HCT116 (cell line): ENCODE results near the gene GRIK4. TPM values are rescaled to one million over a fixed set of nuclear protein-coding genes. Genes with fewer than 3 reads are reported as not detected.

Experiments
- ATAC-seq: fragments of 200-7000 bp; cut with Tn5 transposase; 2 replicates; pipeline ENCODE4 v1.9.1; 2020; ENCODE audit warnings: mild to moderate bottlenecking, moderate library complexity
- BruUV-seq: library from RNA; stranded (reverse); fragments of 400-500 nt; replicated peaks from 2 replicates; lab custom pipeline; 2021; lab: Mats Ljungman, UMichigan
- CTCF ChIA-PET: fragments of 300-600 bp; sonication (Branson Sonifier 250); formaldehyde crosslinking; loops from one replicate; lab custom pipeline; 2021; ENCODE audit warnings: antibody characterized with exemption; lab: Charles Lee
- POLR2A ChIA-PET: fragments of 300-600, 350-600 bp; sonication (Branson Sonifier 250); formaldehyde crosslinking; loops from one replicate; lab custom pipeline; 2021; ENCODE audit warnings: antibody characterized with exemption; lab: Charles Lee
- RAD21 ChIA-PET, 2 experiments: fragments of 300-600 bp; sonication (Branson Sonifier 250); formaldehyde crosslinking; loops; one replicate each; lab custom pipeline; 2023; ENCODE audit warnings: low total read pairs in 2 of 2; ENCODE audit not compliant: uncharacterized antibody in 2 of 2, unreplicated experiment in 2 of 2, low non-redundant PET in 1 of 2; lab: Charles Lee
- DNase-seq: peaks from one replicate; pipeline ENCODE4 v3.0.0-alpha.2; 2010; ENCODE audit warnings: low read depth, low spot score
- H2AFZ ChIP-seq: fragments of 200-600 bp; shearing (Covaris generic), sonication (generic); 2 replicates; pipeline ENCODE4 v1.6.1; 2017; ENCODE audit warnings: low read depth, mixed run types, mixed read lengths, antibody characterized with exemption, low read length; ENCODE audit not compliant: poor library complexity, severe bottlenecking
- H3K27ac ChIP-seq: 2 replicates; pipeline ENCODE4 v1.5.1; 2012; ENCODE audit warnings: low read depth, low read length
- H3K27me3 ChIP-seq: fragments of 200-600 bp; sonication (generic); 2 replicates; pipeline ENCODE4 v1.6.1; 2016; ENCODE audit warnings: mixed run types, low read length, mixed read lengths; ENCODE audit not compliant: insufficient read depth
- H3K36me3 ChIP-seq, 2 experiments: fragments of 200-500 bp in 1 of 2; fragments of 200-600 bp in 1 of 2; sonication (Bioruptor generic) in 1 of 2; sonication (generic) in 1 of 2; 2 replicates each; pipeline versions ENCODE4 v1.5.1 to v1.6.1; 2014 to 2016; ENCODE audit warnings: low read length in 2 of 2, inconsistent platforms in 1 of 2, mixed read lengths in 1 of 2, mixed run types in 1 of 2; ENCODE audit not compliant: insufficient read depth in 2 of 2, control insufficient read depth in 1 of 2
- H3K4me1 ChIP-seq, 2 experiments: fragments of 200-600 bp in 1 of 2; sonication (generic) in 1 of 2; 2 replicates each; pipeline versions ENCODE4 v1.5.1 to v1.6.1; 2012 to 2017; ENCODE audit warnings: low read length in 2 of 2, inconsistent platforms in 1 of 2, mild to moderate bottlenecking in 1 of 2, mixed read lengths in 1 of 2, mixed run types in 1 of 2, moderate library complexity in 1 of 2; ENCODE audit not compliant: insufficient read depth in 2 of 2, control insufficient read depth in 1 of 2
- H3K4me2 ChIP-seq: fragments of 200-600 bp; sonication (generic); 2 replicates; pipeline ENCODE4 v1.6.1; 2017; ENCODE audit warnings: mixed run types, low read length, mixed read lengths
- H3K4me3 ChIP-seq, 2 experiments: fragments of 200-600 bp in 1 of 2; sonication (generic) in 1 of 2; replicated peaks in 1 of 2; 2 replicates each; pipeline ENCODE4 v1.5.1; 2011 to 2016; ENCODE audit warnings: low read length in 2 of 2, control low read depth in 1 of 2, low read depth in 1 of 2, mild to moderate bottlenecking in 1 of 2, mixed read lengths in 1 of 2, mixed run types in 1 of 2
- H3K79me2 ChIP-seq: fragments of 200-600 bp; sonication (generic); 2 replicates; pipeline ENCODE4 v1.6.1; 2017; ENCODE audit warnings: mild to moderate bottlenecking, mixed run types, low read length, moderate library complexity, mixed read lengths; ENCODE audit not compliant: insufficient read depth
- H3K9ac ChIP-seq: fragments of 200-600 bp; sonication (generic); 2 replicates; pipeline ENCODE4 v1.6.1; 2016; ENCODE audit warnings: low read length, mixed read lengths
- H3K9me2 ChIP-seq: fragments of 200-600 bp; sonication (generic), shearing (Covaris generic); 2 replicates; pipeline ENCODE4 v1.6.1; 2017; ENCODE audit warnings: mixed run types, mild to moderate bottlenecking, moderate library complexity; ENCODE audit not compliant: insufficient read depth
- H3K9me3 ChIP-seq, 2 experiments: fragments of 200-500 bp in 1 of 2; fragments of 200-600 bp in 1 of 2; sonication (Bioruptor generic) in 1 of 2; sonication (generic) in 1 of 2; 2 replicates each; pipeline ENCODE4 v1.6.1; 2014 to 2017; ENCODE audit warnings: low read length in 2 of 2, mixed read lengths in 2 of 2, inconsistent platforms in 1 of 2, low read depth in 1 of 2, mild to moderate bottlenecking in 1 of 2, mixed run types in 1 of 2, moderate library complexity in 1 of 2; ENCODE audit not compliant: control insufficient read depth in 1 of 2, insufficient read depth in 1 of 2
- H4K20me1 ChIP-seq: fragments of 200-600 bp; sonication (generic), shearing (Covaris generic); 2 replicates; pipeline ENCODE4 v1.6.1; 2017; ENCODE audit warnings: mixed run types, mild to moderate bottlenecking, moderate library complexity; ENCODE audit not compliant: insufficient read depth
- CBX3 ChIP-seq: IDR thresholded peaks from 2 replicates; pipeline ENCODE4 v1.6.1; 2012; ENCODE audit warnings: low read depth
- CEBPB ChIP-seq: IDR thresholded peaks from 2 replicates; pipeline ENCODE4 v1.6.1; 2012; ENCODE audit warnings: low read depth
- ELF1 ChIP-seq: IDR thresholded peaks from 2 replicates; pipeline ENCODE4 v1.6.1; 2012; ENCODE audit warnings: low read depth, borderline replicate concordance
- EZH2phosphoT487 ChIP-seq: fragments of 200-600 bp; IDR thresholded peaks from 2 replicates; pipeline ENCODE4 v1.6.1; 2018; ENCODE audit warnings: antibody characterized with exemption, borderline replicate concordance
- FOSL1 ChIP-seq: IDR thresholded peaks from 2 replicates; pipeline ENCODE4 v1.6.1; 2012; ENCODE audit warnings: low read depth
- JUND ChIP-seq: IDR thresholded peaks from 2 replicates; pipeline ENCODE4 v1.6.1; 2012
- POLR2AphosphoS5 ChIP-seq: IDR thresholded peaks from 2 replicates; pipeline ENCODE4 v1.6.1; 2011; ENCODE audit warnings: mild to moderate bottlenecking, low read depth, low read length, moderate library complexity
- SIN3A ChIP-seq: IDR thresholded peaks from 2 replicates; pipeline ENCODE4 v1.6.1; 2012; ENCODE audit warnings: low read depth
- SP1 ChIP-seq: IDR thresholded peaks from 2 replicates; pipeline ENCODE4 v1.6.1; 2012; ENCODE audit warnings: low read depth
- SRF ChIP-seq: IDR thresholded peaks from 2 replicates; pipeline ENCODE4 v1.6.1; 2012; ENCODE audit warnings: low read depth
- TCF7L2 ChIP-seq: IDR thresholded peaks from 2 replicates; pipeline ENCODE4 v1.7.0; 2011; ENCODE audit warnings: borderline replicate concordance, inconsistent platforms; ENCODE audit not compliant: insufficient read depth, insufficient read length; ENCODE audit errors: extremely low read depth
- YY1 ChIP-seq: IDR thresholded peaks from 2 replicates; pipeline ENCODE4 v1.6.1; 2011; ENCODE audit warnings: low read length, low read depth, moderate library complexity, mild to moderate bottlenecking; ENCODE audit not compliant: insufficient replicate concordance; ENCODE audit errors: extremely low read depth
- ZNF274 ChIP-seq: fragments of 200-500 bp; sonication (Bioruptor generic); IDR thresholded peaks from 2 replicates; pipeline ENCODE4 v1.6.1; 2014; ENCODE audit warnings: mild to moderate bottlenecking, low read depth, low read length, inconsistent platforms
- intact Hi-C: fragments of 100-400 bp; cut with micrococcal nuclease; formaldehyde crosslinking; loops from 2 replicates; pipeline ENCODE4 v1.10.0; 2022
- total RNA-seq: library from RNA; stranded (reverse); gene quantifications from one replicate; pipeline ENCODE4 v1.2.1, GENCODE V29; 2021; ENCODE audit not compliant: unreplicated experiment
- TF ChIP-seq, protein P1 (sequence below): IDR thresholded peaks from 2 replicates; pipeline ENCODE4 v1.6.1; 2012
- TF ChIP-seq, protein P2 (sequence below), 3 experiments: fragments of 200-600 bp in 1 of 3; sonication (generic) in 1 of 3; IDR thresholded peaks in 2 of 3; conservative IDR thresholded peaks in 1 of 3; 2 replicates each; pipeline ENCODE4 v1.5.1; 2012 to 2017; ENCODE audit warnings: low read depth in 2 of 3, low read length in 2 of 3, antibody characterized with exemption in 1 of 3, borderline replicate concordance in 1 of 3, control low read depth in 1 of 3, mild to moderate bottlenecking in 1 of 3, mixed read lengths in 1 of 3, mixed run types in 1 of 3, moderate library complexity in 1 of 3; ENCODE audit not compliant: insufficient read depth in 1 of 3
- TF ChIP-seq, protein P3 (sequence below): IDR thresholded peaks from 2 replicates; pipeline ENCODE4 v1.6.1; 2012
- TF ChIP-seq, protein P4 (sequence below): IDR thresholded peaks from 2 replicates; pipeline ENCODE4 v1.6.1; 2011; ENCODE audit warnings: mild to moderate bottlenecking, low read length, moderate library complexity; ENCODE audit not compliant: insufficient replicate concordance; ENCODE audit errors: extremely low read depth

GRIK4 gene
- total RNA-seq, 1 experiment from 2014 or later: 0.52 TPM

DNA sequence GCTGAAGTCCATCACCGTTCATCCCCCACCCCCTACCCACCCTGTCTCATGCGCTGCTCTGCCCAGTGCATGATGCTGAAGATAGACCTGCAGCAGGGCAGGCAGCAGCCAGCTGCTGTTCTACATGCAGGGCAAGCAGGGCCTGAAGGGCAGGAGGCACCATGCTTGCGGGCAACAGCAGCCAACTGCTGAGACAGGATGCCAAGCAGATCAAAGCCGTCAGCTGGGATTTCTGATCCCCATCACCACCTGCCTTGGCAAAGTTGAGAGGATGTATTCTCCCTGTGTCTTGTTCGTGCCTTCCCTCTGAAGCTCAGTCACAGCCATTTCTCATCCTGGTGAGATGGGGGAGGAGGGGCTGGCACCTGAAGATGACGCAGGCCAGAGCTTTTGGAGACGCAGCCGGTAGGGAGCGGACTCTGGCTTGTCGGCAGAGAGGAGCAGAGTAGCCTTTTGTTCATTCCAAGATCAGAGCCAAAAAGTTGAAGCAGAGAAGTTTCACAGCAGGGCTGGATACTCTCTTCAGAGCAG is 227.0 kb downstream of the GRIK4 start:
- Histone ChIP-seq H3K27ac (no peak overlapping the region), H3K4me1 (no peaks in the 10 kb centered on the region), H3K36me3 (no peaks in the 10 kb centered on the region), H2AFZ (no peak overlapping the region), H3K4me3 (no peak overlapping the region), H4K20me1 (no peaks in the 10 kb centered on the region), H3K9me3 (no peaks in the 10 kb centered on the region), H3K4me2 (no peak overlapping the region), H3K9me2 (no peaks in the 10 kb centered on the region), H3K79me2 (no peaks in the 10 kb centered on the region), H3K27me3 (no peaks in the 10 kb centered on the region), H3K9ac (no peak overlapping the region)
- ATAC-seq (no peak), DNase-seq (no peak)
- ChIA-PET CTCF (no interaction called here), POLR2A (no interaction called here), RAD21 (no interaction called here)
- no TSS peak for BruUV-seq
- TF ChIP-seq TCF7L2: no peak
- no peak for TF ChIP-seq SRF
- TF ChIP-seq ELF1: no peak
- TF ChIP-seq, protein P1, sequence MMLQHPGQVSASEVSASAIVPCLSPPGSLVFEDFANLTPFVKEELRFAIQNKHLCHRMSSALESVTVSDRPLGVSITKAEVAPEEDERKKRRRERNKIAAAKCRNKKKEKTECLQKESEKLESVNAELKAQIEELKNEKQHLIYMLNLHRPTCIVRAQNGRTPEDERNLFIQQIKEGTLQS: no peak
- TF ChIP-seq POLR2AphosphoS5: no peak
- no peak for TF ChIP-seq JUND
- TF ChIP-seq CEBPB: no peak
- TF ChIP-seq, protein P2, sequence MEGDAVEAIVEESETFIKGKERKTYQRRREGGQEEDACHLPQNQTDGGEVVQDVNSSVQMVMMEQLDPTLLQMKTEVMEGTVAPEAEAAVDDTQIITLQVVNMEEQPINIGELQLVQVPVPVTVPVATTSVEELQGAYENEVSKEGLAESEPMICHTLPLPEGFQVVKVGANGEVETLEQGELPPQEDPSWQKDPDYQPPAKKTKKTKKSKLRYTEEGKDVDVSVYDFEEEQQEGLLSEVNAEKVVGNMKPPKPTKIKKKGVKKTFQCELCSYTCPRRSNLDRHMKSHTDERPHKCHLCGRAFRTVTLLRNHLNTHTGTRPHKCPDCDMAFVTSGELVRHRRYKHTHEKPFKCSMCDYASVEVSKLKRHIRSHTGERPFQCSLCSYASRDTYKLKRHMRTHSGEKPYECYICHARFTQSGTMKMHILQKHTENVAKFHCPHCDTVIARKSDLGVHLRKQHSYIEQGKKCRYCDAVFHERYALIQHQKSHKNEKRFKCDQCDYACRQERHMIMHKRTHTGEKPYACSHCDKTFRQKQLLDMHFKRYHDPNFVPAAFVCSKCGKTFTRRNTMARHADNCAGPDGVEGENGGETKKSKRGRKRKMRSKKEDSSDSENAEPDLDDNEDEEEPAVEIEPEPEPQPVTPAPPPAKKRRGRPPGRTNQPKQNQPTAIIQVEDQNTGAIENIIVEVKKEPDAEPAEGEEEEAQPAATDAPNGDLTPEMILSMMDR (IDR thresholded peaks at IDR 0.05 in 2 of 3, conservative IDR thresholded peaks at IDR 0.05 in 1 of 3; ENCODE audit: borderline replicate concordance in 1 of 3, insufficient read depth in 1 of 3, low read depth in 2 of 3, low read length in 2 of 3): no peak
- no peak for TF ChIP-seq EZH2phosphoT487
- no peak for TF ChIP-seq SIN3A
- TF ChIP-seq SP1: no peak
- TF ChIP-seq, protein P3, sequence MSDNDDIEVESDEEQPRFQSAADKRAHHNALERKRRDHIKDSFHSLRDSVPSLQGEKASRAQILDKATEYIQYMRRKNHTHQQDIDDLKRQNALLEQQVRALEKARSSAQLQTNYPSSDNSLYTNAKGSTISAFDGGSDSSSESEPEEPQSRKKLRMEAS: no peak
- no peak for TF ChIP-seq YY1
- TF ChIP-seq ZNF274: no peak
- TF ChIP-seq CBX3: no peak
- TF ChIP-seq FOSL1: no peak
- TF ChIP-seq, protein P4, sequence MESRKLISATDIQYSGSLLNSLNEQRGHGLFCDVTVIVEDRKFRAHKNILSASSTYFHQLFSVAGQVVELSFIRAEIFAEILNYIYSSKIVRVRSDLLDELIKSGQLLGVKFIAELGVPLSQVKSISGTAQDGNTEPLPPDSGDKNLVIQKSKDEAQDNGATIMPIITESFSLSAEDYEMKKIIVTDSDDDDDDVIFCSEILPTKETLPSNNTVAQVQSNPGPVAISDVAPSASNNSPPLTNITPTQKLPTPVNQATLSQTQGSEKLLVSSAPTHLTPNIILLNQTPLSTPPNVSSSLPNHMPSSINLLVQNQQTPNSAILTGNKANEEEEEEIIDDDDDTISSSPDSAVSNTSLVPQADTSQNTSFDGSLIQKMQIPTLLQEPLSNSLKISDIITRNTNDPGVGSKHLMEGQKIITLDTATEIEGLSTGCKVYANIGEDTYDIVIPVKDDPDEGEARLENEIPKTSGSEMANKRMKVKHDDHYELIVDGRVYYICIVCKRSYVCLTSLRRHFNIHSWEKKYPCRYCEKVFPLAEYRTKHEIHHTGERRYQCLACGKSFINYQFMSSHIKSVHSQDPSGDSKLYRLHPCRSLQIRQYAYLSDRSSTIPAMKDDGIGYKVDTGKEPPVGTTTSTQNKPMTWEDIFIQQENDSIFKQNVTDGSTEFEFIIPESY: no peak
- intact Hi-C loops: no loop called here
